Stimulated activated CD8-positive, alpha-beta memory T cell treated with anti-CD3 and anti-CD28 coated beads, Interleukin-12 subunit alpha, Interleukin-12 subunit beta, amount 100 ng/mL, for 1 hour (primary cell): Measurements from ENCODE around the gene UBA52.
"Not testable (repeated sequence)": the region's sequence is repeated elsewhere in the genome, so short reads cannot be mapped to it uniquely, and the experiment has no call there.

ENCODE experiments used
- DNase-seq: peaks from one replicate; pipeline ENCODE4 v3.0.0-alpha.2; 2020; ENCODE audit warnings: low read depth

Gene UBA52

DNA sequence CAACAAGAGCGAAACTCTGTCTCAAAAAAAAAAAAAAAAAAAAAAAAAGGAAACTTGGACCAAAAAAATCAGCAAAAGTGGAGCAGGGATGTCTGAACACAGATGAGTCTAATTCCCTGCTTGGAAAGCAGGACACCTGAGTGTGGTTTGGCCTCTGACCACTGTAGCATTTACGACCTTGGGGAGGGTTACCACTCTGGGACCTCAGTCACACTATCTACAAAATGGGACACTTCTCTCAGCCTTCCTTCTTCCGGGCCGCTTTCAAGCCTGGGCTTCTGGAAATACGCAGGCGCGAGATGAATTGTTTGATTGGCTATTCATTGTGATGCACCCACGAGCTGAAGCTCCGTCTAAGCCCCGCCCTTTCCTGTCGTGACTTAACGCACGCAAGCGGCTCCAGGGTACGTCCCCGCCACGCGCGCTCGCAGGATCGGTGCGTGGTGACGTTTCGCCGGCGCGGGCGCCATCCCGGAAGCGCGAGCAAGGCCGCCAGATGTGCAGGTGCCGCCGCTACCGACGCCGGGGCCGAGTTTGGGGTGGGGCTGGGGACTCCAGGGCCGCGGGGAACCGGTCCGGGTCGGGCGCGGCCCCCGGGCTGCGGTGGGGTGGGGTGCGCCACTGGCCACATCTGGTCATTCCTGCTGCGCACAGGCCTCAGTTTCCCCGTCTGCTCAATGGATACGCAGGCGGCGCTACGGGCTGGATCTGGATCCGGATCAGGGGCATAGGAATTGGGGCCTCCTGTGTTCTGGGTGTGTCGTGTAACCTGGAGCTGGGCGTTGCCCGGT lies 14.1 kb upstream of the UBA52 start, which contains the start of gene KXD1:
KXD1 (plus strand) TSS at position 460 of the 791 bp plus-strand sequence. CDS start 4,187 bp downstream, outside the sequence.
- peak; percentile 97 for DNase-seq

GRCh38 chr19:18558202-18558555 lies 13.5 kb upstream of the UBA52 start:
- DNase-seq = no peak

DNA sequence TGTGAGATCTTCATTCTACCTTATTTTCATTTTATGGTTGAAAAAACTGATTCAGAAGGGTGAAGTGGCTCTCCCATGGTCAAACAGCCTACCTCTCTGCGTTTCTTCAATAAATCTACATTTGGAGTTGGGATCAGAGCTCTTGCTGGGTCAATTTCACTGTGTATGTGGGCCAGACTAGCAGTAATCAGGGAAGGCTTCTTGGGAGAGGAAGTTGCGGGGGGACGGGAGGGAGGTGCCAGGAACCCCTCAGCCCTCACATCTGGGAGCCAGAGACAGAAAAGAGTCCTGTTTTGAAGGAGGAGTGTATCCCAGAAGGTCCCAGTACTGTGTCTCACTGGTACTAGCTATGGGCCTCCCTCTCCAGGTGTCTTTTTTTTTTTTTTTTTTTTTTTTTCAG lies 13.1 kb upstream of the UBA52 start:
- DNase-seq = no peak

DNA sequence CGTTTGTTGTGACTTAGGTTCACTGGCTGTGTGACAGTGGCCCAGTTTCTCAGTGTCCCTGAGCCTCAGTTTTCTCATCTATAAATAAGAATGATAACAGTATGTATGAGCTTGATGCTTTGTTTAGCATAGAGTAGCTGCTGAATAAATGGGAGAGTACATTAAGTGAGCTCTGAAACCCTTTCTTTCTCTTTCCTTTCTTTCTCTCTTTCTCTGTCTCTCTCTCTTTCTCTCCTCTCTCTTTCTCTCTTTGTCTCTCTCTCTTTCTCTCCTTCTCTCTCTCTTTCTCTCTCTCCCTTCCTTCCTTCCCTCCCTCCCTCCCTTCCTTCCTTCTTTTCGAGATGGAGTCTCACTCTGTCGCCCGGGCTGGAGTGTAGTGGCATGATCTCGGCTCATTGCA lies 12.0 kb upstream of the UBA52 start:
- DNase-seq = no peak

GRCh38 chr19:18562086-18562485 lies 9.6 kb upstream of the UBA52 start:
- DNase-seq = no peak

- no peak for DNase-seq
These were observed 4.7 kb upstream of the UBA52 start for GRCh38 chr19:18566953-18567352.

- no peak for DNase-seq
These were observed 3.3 kb upstream of the UBA52 start for GRCh38 chr19:18568367-18568766.

DNA sequence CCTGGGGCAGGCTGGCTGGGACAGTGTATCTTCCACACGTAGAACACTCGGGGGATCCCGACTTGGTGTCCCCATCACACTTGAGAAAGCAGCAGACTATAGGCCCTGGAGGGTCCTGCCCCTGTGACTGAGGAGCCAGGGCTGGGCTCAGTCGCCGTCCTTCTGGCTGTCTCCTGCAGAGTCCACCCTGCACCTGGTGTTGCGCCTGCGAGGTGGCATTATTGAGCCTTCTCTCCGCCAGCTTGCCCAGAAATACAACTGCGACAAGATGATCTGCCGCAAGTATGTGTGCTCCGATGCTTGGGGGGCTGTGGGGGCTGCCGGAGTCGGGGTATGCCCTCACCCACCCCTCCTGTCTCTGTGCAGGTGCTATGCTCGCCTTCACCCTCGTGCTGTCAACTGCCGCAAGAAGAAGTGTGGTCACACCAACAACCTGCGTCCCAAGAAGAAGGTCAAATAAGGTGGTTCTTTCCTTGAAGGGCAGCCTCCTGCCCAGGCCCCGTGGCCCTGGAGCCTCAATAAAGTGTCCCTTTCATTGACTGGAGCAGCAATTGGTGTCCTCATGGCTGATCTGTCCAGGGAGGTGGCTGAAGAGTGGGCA lies 3.1 kb downstream of the UBA52 start:
- no peak for DNase-seq

- DNase-seq = no peak
These were observed 4.7 kb downstream of the UBA52 start for GRCh38 chr19:18576383-18576782.

- DNase-seq = no peak
These were observed 5.8 kb downstream of the UBA52 start for GRCh38 chr19:18577365-18577914.

DNA sequence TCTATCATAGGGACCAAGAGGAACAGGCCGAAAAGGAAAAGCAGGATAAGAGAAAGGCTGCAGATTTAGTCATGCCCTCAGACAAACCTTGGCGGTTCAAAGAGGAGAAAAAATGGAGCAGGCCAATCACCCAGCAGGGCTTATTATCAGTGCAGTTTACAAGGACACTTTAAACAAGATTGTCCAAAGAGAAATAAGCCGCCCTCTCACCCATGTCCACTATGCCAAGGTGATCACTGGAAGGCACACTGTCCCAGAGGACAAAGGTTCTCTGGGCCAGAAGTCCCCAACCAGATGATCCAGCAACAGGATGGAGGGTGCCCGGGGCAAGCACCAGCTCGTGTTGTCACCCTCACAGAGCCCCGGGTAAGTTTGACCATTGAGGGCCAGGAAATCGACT lies 8.7 kb downstream of the UBA52 start:
- DNase-seq = no peak

GRCh38 chr19:18586306-18586705 lies 14.6 kb downstream of the UBA52 start:
- no peak for DNase-seq

DNA sequence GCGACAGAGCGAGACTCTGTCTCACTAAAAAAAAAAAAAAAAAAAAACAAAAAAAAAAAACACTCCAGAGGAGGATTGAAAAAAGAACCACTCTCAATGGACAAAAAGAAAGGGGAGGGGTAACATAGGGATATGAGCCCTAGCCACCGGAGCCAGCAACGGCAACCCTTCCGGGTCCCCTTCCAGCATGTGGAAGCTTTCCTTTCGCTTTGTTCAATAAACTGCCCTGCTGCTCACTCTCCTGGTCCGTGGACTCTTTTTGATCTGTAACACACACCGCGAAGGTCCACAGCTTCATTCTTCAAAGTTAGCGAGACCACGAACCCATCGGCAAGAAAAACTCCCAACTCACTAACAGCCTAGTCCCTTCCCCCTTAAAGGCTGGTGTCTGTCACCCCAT lies 15.9 kb downstream of the UBA52 start:
- no peak for DNase-seq

DNA sequence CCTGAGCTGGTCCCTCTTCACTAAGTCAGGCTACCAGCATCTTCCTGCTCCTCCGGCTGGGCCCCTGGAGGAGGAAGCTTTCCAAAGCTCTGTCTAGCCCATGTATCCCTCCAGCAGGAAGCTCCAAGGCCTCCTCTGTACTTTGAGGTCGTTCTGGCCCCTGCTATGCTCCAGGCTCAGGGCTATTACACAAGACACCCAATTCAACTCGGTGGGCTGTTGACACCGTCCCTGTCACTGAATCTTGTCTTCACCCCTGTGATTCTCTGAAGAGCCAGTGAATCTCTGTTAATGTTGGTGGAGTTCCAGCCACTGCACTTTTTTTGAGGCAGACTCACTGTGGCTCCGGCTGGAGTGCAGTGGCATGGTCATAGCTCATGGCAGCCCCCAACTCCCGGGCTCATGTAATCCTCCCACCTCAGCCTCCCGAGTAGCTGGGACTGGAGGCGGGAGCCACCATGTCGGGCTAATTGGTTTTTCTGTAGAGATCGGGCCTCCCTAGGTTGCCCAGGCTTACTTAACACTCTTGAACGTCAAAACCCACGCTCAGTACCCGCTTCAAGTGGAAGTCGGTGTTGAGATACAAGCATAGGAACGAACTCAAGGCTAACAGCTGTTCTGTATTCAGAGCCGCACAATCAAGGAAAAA lies 16.4 kb downstream of the UBA52 start:
- no peak for DNase-seq

- peak; percentile 74 for DNase-seq
These were observed 17.1 kb downstream of the UBA52 start, which contains the start of gene REX1BD for GRCh38 chr19:18588611-18589379. Gene REX1BD, plus strand, starts transcription at chr19:18588798. Its CDS starts 4 bp downstream, at chr19:18588802.

DNA sequence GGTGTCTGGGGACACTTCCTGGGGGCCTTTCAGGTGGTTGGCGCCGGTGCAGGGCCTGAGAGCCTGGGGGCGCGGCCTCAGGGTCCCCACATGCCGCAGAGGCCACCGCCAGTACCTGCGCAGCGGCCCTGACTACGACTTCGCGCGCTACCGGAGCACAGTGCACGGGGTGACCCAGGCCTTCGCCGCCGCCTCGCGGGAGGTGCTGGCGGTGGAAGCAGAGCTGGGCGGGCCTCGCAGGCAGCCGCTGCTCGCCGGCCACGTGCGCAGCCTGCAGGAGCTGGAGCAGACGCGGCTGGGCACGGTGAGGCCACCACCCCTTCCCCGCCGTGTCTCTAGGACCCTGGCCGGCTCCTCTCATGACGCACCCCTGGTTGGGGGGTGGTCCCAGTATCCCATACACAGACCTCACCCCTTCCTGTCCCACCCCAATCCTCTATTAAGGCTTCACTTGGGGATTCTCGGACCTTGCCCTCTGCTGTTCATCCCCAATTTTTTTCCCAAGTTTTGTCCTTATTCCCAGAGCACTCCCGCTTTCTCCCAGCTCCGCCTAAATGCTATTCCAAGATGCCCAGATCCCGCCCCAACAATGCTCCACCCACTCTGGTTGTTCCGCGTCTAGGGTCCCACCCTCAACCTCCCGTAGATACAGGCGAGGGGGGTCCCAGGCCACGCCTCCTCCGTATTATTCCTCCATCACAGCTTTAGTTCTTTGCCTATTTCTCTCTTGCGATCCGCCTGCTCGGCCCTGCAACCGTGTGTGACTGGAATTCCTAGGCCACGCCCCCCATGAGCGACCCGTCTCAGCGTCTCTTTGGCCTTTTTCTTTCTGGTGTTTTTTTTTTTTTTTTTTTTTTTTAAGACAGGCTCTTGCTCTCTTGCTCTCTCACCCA lies 18.0 kb downstream of the UBA52 start:
- DNase-seq = peak; percentile 33

DNA sequence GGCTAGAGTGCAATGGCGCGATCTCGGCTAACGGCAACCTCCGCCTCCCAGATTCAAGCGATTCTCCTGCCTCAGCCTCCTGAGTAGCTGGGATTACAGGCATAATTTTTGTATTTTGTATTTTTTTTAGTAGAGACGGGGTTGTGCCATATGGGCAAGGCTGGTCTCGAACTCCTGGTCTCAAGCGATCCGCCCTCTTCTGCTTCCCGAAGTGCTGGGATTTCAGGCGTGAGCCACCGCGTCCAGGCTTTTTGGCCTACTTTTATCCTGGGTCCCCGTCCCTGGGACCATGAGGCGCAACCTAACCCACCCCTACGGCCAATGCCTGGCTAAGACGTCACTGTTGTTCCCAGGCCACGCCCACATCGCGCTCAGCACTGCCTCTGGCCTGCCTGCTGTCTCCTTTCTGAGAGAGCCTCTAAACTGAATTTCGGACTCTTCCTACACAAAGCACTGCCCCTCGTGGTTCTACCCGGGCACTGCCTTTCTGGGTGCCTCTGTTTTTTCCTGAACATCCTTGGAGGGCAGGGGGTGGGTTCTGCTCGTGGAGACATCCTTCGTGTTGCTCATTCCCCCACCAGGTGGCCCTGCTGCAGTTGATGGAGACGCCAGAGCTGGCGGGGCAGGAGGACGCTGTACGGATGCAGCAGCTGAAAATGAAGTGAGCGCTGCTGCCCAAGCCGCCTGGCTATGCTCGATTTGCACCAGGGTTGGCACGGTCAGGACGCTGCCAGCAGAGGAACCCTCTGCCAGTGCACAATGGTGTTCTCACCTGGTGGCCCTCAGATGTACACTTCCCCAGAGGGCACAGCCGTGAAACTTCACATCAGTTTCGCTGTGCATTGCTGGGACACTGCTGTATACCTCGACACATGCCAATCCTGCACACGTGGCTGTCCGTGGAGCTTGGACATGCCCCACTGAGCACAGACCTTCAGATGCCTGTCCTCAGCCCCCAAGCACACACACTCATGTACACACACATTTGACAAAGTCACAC lies 18.9 kb downstream of the UBA52 start:
- no peak for DNase-seq

GRCh38 chr19:18591735-18592385 lies 20.2 kb downstream of the UBA52 start:
- no peak for DNase-seq

DNA sequence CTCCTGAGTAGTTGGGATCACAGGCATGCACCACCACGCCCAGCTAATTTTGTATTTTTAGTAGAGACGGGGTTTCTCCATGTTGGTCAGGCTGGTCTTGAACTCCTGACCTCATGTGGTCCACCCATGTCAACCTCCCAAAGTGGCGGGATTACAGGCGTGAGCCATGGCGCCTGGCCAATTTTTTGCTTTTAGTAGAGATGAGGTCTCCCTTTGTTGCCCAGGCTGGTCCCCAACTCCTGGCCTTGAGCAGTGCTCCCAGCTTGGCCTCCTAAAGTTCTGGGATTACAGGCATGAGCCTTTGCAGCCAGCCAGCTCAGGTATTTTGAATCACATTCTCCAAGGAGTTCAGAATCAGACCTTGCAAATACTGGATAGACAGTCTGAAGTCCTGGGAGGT lies 21.1 kb downstream of the UBA52 start:
- not testable (repeated sequence) for DNase-seq
